GM19099 (cell line): ENCODE measurements around the gene HELB.

ENCODE experiments used
- POLR2A ChIP-seq: IDR thresholded peaks from 3 replicates; pipeline ENCODE4 v1.6.1; 2011; ENCODE audit warnings: low read depth; ENCODE audit not compliant: insufficient read length; ENCODE audit errors: extremely low read depth

HELB gene

GRCh38 chr12:66288121-66288520 is 14.2 kb upstream of the HELB start:
- TF ChIP-seq POLR2A, result no peak

DNA sequence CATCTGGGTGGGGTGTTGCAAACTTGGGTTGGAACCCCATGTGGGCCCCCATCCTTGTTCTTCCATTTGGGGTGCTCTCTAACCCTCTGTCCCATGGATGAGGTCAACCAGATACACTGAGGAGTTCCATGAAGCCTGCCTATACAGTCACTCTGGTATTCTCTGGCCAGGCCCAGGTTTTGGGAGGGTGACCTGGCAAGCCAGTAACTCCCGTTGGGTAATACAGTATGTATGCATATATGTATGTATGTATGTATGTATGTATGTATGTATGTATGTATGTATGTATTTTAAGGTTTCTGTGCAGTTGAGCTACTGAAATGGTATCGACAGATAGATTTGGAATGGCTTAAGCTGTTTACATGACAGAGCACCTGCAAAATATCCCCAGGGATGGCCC is 12.8 kb upstream of the HELB start:
- no peak for TF ChIP-seq POLR2A

DNA sequence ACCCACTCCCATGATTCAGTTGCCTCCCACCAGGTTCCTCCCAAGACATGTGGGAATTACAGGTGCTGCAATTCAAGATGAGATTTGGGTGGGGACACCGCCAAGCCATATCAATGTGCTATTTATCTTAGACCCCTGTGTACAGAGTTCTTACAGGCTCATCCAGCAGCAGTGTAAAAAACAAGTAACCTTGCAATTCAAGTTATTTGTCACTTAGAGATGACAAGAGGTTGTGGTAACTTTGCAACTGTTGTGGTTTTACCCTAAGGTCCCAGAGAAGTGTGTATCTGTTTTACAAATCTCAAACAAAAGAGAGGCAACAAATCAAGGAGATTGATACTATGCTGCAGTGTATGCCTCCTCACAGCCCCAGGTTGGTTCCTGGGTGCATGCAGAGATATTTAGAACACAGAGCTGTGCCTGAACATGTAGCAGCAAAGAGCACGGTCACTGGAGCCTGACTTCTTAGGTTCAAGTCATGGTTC is 11.5 kb upstream of the HELB start:
- TF ChIP-seq POLR2A, result no peak

- no peak for TF ChIP-seq POLR2A
Measured at GRCh38 chr12:66296176-66296683, 6.1 kb upstream of the HELB start.

DNA sequence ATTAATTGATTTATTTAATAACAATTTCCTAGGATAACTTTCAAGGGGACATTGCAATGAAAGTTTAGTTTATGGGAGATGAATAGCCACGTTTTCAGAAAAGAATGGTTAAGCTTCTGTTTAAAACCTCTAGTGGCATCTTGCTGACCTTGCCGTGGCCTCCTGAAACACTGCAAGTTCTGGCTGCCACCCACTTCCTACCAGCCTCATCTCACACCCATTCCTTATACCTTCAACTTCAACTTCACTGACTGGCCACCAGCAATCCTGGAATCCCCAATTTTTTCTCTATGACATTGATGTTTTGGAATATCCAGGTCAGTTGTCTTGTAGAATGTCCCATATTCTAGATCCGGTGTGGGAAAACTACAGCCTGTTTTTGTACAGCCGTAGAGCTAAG is 5.2 kb upstream of the HELB start:
- no peak for TF ChIP-seq POLR2A

DNA sequence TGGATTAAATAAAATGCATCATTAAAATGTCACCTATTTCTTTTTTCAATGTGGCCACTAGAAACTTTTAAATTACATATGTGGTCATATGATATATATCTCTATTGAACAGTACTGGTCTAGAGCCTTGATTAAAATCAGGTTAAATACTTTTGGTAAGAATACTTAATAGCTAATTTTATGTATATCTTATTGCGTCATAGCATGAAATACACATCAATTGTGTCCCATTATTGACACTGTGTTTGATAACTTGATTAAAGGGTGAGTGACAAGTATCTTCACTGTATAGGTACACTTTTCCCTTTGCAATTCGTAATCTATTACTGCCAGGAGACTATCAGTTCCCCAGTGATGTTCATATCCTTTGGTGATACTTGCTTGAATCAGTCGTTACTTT is 4.4 kb upstream of the HELB start:
- no peak for TF ChIP-seq POLR2A

- TF ChIP-seq POLR2A, result no peak
Measured at GRCh38 chr12:66302827-66303169, 505 bp downstream of the HELB start.

DNA sequence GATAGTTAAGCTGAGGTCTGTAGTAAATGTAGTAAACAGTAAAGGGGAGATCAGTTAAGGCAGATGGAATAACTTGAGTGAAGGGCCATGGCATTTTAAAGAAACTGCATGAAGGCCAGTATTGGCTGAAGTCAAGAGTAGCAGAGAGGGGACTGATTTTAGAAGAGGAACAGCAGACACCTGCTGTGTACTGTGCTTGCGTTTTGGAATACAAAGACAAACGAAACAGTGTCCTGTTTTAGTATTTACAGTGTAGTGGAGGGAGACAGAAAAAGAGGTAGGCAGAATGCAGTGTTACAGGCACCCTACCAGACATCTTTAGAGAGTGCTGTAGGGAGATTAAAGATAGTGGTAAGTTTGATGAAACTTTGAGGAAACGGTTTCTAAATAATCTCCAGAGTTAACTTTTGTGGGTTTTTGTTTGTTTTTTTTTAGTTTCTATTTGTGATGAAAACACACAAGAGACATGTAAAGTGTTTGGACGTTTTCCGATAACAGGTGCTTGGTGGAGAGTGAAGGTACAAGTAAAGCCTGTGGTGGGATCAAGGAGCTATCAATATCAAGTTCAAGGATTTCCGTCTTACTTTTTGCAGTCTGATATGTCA is 2.1 kb downstream of the HELB start:
- no peak for TF ChIP-seq POLR2A

DNA sequence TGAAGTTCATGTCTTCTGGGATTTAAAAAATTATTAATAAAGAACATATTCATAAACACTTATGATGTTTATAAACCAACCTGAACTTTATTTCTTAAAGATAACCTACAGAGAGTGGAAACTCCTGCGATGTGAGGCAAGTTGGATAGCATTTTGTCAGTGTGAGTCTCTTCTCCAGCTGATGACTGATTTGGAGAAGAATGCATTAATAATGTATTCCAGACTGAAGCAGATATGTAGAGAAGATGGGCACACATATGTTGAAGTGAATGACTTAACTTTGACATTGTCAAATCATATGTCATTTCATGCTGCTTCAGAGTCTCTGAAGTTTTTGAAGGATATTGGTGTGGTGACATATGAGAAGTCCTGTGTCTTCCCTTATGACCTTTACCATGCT is 7.3 kb downstream of the HELB start:
- no peak for TF ChIP-seq POLR2A

GRCh38 chr12:66312189-66312588 is 9.9 kb downstream of the HELB start:
- TF ChIP-seq POLR2A, result no peak

- no peak for TF ChIP-seq POLR2A
Measured at GRCh38 chr12:66314278-66314677, 12.0 kb downstream of the HELB start.

DNA sequence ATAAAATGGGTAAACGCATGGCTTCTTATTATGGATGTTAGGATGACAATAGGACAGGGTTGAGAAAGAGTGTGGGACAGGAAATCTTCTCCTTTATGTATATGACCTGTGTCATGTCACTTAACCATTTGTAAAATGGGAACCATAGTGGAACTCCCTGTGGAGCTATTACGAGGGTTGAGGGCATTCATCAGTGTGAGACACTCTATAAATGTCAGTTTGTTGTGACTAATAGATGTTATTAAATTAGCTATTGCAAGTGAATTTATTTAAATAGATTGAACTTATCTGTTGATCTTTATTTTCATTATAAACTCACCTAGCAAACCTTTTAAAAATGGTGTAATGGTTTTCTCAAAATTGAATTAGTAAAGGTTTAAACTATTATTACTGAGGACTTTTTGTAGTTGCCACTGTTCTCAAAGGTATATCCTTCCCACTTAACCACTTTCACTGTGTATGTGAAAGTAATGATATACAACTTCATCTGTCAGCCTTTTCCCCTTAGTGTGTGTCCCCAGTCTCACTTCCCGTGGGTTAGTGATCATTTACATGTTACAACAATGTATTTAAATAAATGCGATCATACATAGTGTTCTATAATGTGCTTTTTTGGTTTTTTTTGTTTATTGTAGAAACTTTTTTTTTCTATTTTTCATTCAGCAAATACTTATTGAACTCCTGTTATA is 17.1 kb downstream of the HELB start:
- no peak for TF ChIP-seq POLR2A

DNA sequence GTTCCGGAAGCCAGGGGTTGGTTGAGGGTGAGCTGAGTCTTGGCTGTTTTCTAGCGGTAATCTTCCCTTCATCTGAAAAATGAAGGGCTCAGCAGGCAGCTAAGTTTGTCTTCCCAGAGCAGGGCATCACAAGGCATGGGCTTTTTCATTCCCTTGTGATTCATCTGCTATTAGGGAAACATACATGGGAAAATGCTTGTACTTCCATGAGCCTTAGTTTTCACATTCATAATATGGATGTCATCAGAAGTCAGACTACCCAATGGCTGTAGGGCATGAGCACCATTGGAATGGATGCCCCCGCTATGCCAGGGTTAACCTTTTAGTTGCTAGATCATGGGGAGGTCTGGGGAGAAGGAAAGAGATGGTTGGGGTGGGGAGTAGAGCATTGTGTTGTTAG is 18.7 kb downstream of the HELB start:
- no peak for TF ChIP-seq POLR2A

- TF ChIP-seq POLR2A, result no peak
Measured at GRCh38 chr12:66321435-66321834, 19.1 kb downstream of the HELB start.

- no peak for TF ChIP-seq POLR2A
Measured at GRCh38 chr12:66323017-66323416, 20.7 kb downstream of the HELB start.

- no peak for TF ChIP-seq POLR2A
Measured at GRCh38 chr12:66329941-66330340, 27.6 kb downstream of the HELB start.
